Ovary (tissue), 3 donors: ENCODE measurements around the gene CNKSR3.

Experiments used
- POLR2A ChIP-seq: fragments of 450-650 bp; IDR thresholded peaks from one replicate; pipeline ENCODE4 v1.6.1; 2017; ENCODE audit warnings: antibody characterized with exemption, mild to moderate bottlenecking, moderate library complexity
- TF ChIP-seq, protein P1 (sequence below), 3 donors: fragments of 450-650 bp in 2 of 3; fragments of 200-600 bp in 1 of 3; IDR thresholded peaks; one replicate each; pipeline versions ENCODE4 v1.5.1 to v1.8.0; 2016 to 2022; ENCODE audit warnings: antibody characterized with exemption in 3 of 3, mild to moderate bottlenecking in 1 of 3
- donor health status: DM: no; HTN: no; CAD: no.

DNA sequence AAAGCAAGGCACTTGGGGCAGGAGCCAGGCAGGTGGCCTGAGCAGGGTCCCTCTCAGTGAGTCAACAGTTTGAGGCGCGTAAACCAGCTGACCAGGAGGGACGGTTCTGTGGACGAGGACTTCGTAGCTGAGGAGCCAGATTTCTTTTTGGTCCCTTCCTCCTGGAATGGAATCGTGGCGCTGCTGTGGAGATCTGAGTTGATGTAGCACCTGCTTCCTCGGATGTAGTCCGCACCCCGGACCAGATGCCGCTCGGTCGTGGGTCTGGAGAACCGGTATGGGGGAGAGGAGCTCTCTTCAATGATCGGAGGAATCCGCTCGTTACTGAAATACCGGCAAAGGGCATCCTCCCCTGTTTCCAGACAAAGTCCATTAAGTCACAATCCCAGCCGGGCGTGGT is 104.2 kb downstream of the CNKSR3 start:
- TF ChIP-seq, protein P1, sequence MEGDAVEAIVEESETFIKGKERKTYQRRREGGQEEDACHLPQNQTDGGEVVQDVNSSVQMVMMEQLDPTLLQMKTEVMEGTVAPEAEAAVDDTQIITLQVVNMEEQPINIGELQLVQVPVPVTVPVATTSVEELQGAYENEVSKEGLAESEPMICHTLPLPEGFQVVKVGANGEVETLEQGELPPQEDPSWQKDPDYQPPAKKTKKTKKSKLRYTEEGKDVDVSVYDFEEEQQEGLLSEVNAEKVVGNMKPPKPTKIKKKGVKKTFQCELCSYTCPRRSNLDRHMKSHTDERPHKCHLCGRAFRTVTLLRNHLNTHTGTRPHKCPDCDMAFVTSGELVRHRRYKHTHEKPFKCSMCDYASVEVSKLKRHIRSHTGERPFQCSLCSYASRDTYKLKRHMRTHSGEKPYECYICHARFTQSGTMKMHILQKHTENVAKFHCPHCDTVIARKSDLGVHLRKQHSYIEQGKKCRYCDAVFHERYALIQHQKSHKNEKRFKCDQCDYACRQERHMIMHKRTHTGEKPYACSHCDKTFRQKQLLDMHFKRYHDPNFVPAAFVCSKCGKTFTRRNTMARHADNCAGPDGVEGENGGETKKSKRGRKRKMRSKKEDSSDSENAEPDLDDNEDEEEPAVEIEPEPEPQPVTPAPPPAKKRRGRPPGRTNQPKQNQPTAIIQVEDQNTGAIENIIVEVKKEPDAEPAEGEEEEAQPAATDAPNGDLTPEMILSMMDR (IDR thresholded peaks at IDR 0.05): no peak
- no peak for TF ChIP-seq POLR2A
